Measurements from ENCODE around the gene WFIKKN2. TPM values are rescaled to one million over a fixed set of nuclear protein-coding genes. Genes with fewer than 3 reads are reported as not detected.

Gene WFIKKN2
- total and polyA plus RNA-seq, 2 of the 13 experiments (the other 11 are each of a cell fraction or from before 2014, with no cell fraction given): not detected

GRCh38 chr17:50866950-50867362 is 31.6 kb downstream of the WFIKKN2 start:
- H3K9me3 ChIP-seq (ENCODE audit: low read length): no peaks in the 10 kb centered on the region
- ChIA-PET POLR2A (interaction anchor here (0.5 to 9.6 kb wide), 30 partner anchors 10 to 328 kb away, joined by 3 to 510 read pairs (median 9); partner anchors contain the start of genes LUC7L3 and SPAG9), CTCF (ENCODE audit: low intra/inter-chr PET ratio, low total read pairs) (no interaction called here)
- peak overlapping the region; percentile 95 for H3K27ac ChIP-seq (ENCODE audit: extremely low read length, insufficient read depth, low read length)
- TSS peak; percentile 90 for BruUV-seq (replicated peaks)
- peak overlapping the region; percentile 89 for H3K9ac ChIP-seq (ENCODE audit: insufficient read depth, low read depth, low read length)
- peaks cover 50% of the 10 kb centered on the region for H3K79me2 ChIP-seq (ENCODE audit: insufficient read depth, low read length)
- DNase-seq (ENCODE audit: low spot score): no peak
- FAIRE-seq: peak; percentile 37
- intact Hi-C loops (cut with micrococcal nuclease; ENCODE audit: unreplicated experiment): loop anchor here (2.0 kb wide), 2 partner anchors 18 to 26 kb away; no protein-coding TSS in a partner anchor
- H3K4me1 ChIP-seq (ENCODE audit: insufficient read depth, low read length): peaks cover 41% of the 10 kb centered on the region
- peaks cover 36% of the 10 kb centered on the region for H4K20me1 ChIP-seq (ENCODE audit: insufficient read depth, low read length)
- peak; percentile 58 for ATAC-seq
- no peak overlapping the region for H2AFZ ChIP-seq (ENCODE audit: low read length)
- peaks cover 4 to 12% of the 10 kb centered on the region in 2 experiments; a peak in 4 of 5 replicates for H3K36me3 ChIP-seq (replicated peaks in 1 of 2; ENCODE audit: control insufficient read depth in 1 of 2, insufficient read depth in 2 of 2, low read length in 2 of 2)
- no peaks in the 10 kb centered on the region; a peak in 1 of 5 replicates for H3K27me3 ChIP-seq (ENCODE audit: control insufficient read depth in 1 of 2, insufficient read depth in 2 of 2, low read length in 2 of 2)
- in situ Hi-C loops (cut with HindIII; ENCODE audit: extremely low pct_ligation_motif_present, low pct_unique_long_range_greater_than_20kb): loop anchor here (5.0 kb wide), 1 partner anchor 80 kb away; no protein-coding TSS in a partner anchor
- H3K4me3 ChIP-seq (replicated peaks in 1 of 3; ENCODE audit: insufficient read depth in 1 of 3, low read depth in 2 of 3, low read length in 3 of 3): peak overlapping the region; percentile 65 to 97 (median 68)
- H3K4me2 ChIP-seq (ENCODE audit: low read depth, low read length): peak overlapping the region; percentile 98
- under 1% methylated on average over 24 of the region's 28 CpGs for WGBS (ENCODE audit: low lambda C conversion rate)
- TF ChIP-seq MZF1 (CRISPR knock-in tag; IDR thresholded peaks at IDR 0.05; ENCODE audit: borderline replicate concordance) (no peak), BRCA1 (CRISPR knock-in tag; IDR thresholded peaks at IDR 0.05) (peak; percentile 67; the same call in 1 of the 2 replicates), ZNF615 (CRISPR knock-in tag; IDR thresholded peaks at IDR 0.05; ENCODE audit: borderline replicate concordance) (0 out of 2 replicates have a peak, but pooled peaks have one; percentile 6), EZH2 (conservative IDR thresholded peaks at IDR 0.05; ENCODE audit: low read depth, low read length) (no peak), NONO (IDR thresholded peaks at IDR 0.05) (no peak), NONO (CRISPR knock-in tag; conservative IDR thresholded peaks at IDR 0.05) (no peak), TBX2 (CRISPR knock-in tag; IDR thresholded peaks at IDR 0.05; ENCODE audit: borderline replicate concordance) (peak; percentile 12; the same call in 1 of the 2 replicates), RCOR2 (CRISPR knock-in tag; IDR thresholded peaks at IDR 0.05) (no peak), TFDP1 (CRISPR knock-in tag; IDR thresholded peaks at IDR 0.05; ENCODE audit: borderline replicate concordance) (peak; percentile 40; the same call in 1 of the 2 replicates), ZNF619 (CRISPR knock-in tag; IDR thresholded peaks at IDR 0.05) (0 out of 2 replicates have a peak, but pooled peaks have one; percentile 12), SSRP1 (CRISPR knock-in tag; IDR thresholded peaks at IDR 0.05) (peak; percentile 81; the same call in 1 of the 2 replicates), JUNB (CRISPR knock-in tag; IDR thresholded peaks at IDR 0.05; ENCODE audit: borderline replicate concordance) (no peak; the same call in 1 of the 2 replicates), KMT2A (CRISPR knock-in tag; IDR thresholded peaks at IDR 0.05) (no peak), RAD21 (CRISPR knock-in tag; IDR thresholded peaks at IDR 0.05) (peak; percentile 57), YEATS2 (CRISPR knock-in tag; IDR thresholded peaks at IDR 0.05; ENCODE audit: borderline replicate concordance) (no peak), E2F2 (CRISPR knock-in tag; IDR thresholded peaks at IDR 0.05; ENCODE audit: borderline replicate concordance) (no peak), NFRKB (IDR thresholded peaks at IDR 0.05) (no peak)
- TF ChIP-seq, protein P1, sequence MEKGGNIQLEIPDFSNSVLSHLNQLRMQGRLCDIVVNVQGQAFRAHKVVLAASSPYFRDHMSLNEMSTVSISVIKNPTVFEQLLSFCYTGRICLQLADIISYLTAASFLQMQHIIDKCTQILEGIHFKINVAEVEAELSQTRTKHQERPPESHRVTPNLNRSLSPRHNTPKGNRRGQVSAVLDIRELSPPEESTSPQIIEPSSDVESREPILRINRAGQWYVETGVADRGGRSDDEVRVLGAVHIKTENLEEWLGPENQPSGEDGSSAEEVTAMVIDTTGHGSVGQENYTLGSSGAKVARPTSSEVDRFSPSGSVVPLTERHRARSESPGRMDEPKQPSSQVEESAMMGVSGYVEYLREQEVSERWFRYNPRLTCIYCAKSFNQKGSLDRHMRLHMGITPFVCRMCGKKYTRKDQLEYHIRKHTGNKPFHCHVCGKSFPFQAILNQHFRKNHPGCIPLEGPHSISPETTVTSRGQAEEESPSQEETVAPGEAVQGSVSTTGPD (CRISPR knock-in tag; IDR thresholded peaks at IDR 0.05): peak; percentile 79
- TF ChIP-seq, protein P2, sequence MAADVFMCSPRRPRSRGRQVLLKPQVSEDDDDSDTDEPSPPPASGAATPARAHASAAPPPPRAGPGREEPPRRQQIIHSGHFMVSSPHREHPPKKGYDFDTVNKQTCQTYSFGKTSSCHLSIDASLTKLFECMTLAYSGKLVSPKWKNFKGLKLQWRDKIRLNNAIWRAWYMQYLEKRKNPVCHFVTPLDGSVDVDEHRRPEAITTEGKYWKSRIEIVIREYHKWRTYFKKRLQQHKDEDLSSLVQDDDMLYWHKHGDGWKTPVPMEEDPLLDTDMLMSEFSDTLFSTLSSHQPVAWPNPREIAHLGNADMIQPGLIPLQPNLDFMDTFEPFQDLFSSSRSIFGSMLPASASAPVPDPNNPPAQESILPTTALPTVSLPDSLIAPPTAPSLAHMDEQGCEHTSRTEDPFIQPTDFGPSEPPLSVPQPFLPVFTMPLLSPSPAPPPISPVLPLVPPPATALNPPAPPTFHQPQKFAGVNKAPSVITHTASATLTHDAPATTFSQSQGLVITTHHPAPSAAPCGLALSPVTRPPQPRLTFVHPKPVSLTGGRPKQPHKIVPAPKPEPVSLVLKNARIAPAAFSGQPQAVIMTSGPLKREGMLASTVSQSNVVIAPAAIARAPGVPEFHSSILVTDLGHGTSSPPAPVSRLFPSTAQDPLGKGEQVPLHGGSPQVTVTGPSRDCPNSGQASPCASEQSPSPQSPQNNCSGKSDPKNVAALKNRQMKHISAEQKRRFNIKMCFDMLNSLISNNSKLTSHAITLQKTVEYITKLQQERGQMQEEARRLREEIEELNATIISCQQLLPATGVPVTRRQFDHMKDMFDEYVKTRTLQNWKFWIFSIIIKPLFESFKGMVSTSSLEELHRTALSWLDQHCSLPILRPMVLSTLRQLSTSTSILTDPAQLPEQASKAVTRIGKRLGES (CRISPR knock-in tag; IDR thresholded peaks at IDR 0.05; ENCODE audit: borderline replicate concordance): no peak
